ENCODE measurements around the gene LYPD4.

LYPD4 gene, protein sequence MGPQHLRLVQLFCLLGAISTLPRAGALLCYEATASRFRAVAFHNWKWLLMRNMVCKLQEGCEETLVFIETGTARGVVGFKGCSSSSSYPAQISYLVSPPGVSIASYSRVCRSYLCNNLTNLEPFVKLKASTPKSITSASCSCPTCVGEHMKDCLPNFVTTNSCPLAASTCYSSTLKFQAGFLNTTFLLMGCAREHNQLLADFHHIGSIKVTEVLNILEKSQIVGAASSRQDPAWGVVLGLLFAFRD

DNA sequence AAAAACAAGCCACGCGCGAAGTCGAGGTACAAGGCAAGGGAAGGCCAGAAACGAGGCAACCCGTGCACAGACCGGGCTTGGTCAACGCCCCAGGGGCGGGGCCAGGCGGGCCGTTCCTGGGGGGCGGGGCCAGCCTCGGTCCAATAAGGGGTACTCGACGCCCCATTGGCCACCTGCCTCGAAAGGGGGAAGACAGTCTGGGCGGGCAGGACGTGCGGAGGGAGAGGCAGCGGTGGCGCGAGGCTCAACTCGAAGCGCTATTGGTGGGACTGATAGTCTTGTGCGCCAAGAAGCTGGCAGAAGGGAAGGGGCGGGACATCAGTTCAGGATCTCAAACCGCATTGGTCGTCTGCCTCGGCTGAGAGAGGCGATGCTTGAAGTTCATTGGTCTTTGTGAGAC, at the start of gene LYPD4:
Gene LYPD4, minus strand, starts transcription at position 83 of the 400 bp plus-strand sequence. CDS start 5,398 bp downstream, outside the sequence.
- Histone ChIP-seq H3K4me3 (ENCODE audit: low read depth, low read length, poor library complexity, severe bottlenecking) (no peak within 1 kb of the TSS), H3K4me2 (ENCODE audit: low read length) (no peak within 1 kb of the TSS), H3K9ac (ENCODE audit: low read length) (no peak within 1 kb of the TSS), H3F3A (ENCODE audit: insufficient read depth, low read length) (no peaks in the 10 kb centered on the region), H3K27ac (ENCODE audit: low read depth, low read length, poor library complexity, severe bottlenecking) (no peak within 1 kb of the TSS), H3K79me2 (ENCODE audit: insufficient read depth, low read length) (no peaks in the 10 kb centered on the region), H3K27me3 (ENCODE audit: insufficient read depth, low read length) (no peaks in the 10 kb centered on the region; the same call in none of the 2 replicates), H4K20me1 (ENCODE audit: insufficient read depth, low read length) (no peaks in the 10 kb centered on the region), H2AFZ (ENCODE audit: low read length) (no peak within 1 kb of the TSS), H3K9me3 (ENCODE audit: low read length) (no peaks in the 10 kb centered on the region), H3K36me3 (ENCODE audit: insufficient read depth, low read length) (no peaks in the 10 kb centered on the region), H3K9me2 (ENCODE audit: low read depth, low read length) (no peaks in the 10 kb centered on the region), H3K4me1 (ENCODE audit: insufficient read depth, low read length, severe bottlenecking) (no peaks in the 10 kb centered on the region)
- TF ChIP-seq, protein P1, sequence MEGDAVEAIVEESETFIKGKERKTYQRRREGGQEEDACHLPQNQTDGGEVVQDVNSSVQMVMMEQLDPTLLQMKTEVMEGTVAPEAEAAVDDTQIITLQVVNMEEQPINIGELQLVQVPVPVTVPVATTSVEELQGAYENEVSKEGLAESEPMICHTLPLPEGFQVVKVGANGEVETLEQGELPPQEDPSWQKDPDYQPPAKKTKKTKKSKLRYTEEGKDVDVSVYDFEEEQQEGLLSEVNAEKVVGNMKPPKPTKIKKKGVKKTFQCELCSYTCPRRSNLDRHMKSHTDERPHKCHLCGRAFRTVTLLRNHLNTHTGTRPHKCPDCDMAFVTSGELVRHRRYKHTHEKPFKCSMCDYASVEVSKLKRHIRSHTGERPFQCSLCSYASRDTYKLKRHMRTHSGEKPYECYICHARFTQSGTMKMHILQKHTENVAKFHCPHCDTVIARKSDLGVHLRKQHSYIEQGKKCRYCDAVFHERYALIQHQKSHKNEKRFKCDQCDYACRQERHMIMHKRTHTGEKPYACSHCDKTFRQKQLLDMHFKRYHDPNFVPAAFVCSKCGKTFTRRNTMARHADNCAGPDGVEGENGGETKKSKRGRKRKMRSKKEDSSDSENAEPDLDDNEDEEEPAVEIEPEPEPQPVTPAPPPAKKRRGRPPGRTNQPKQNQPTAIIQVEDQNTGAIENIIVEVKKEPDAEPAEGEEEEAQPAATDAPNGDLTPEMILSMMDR (IDR thresholded peaks at IDR 0.05; ENCODE audit: low read length), result no peak
- TF ChIP-seq EZH2 (IDR thresholded peaks at IDR 0.05; ENCODE audit: borderline replicate concordance, low read length), result no peak

DNA sequence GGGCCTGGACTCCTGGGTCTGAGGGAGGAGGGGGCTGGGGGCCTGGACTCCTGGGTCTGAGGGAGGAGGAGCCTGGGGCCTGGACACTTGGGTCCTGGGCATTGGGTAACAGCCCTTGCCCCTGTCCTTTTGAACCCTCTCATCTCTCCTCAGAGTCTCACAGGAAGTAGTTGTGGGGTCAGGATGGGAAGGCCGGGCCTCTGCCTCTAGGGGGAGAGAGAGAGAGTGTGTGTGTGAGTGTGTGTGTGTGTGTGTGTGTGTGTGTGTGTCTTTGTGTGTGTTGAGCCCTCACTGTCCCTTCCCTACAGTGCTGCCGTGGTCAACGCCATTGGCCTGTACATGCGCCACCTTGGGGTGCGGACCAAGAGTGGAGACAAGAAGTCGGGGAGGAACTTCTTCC, 49.4 kb upstream of the LYPD4 start:
- TF ChIP-seq EZH2 (IDR thresholded peaks at IDR 0.05; ENCODE audit: borderline replicate concordance, low read length), result no peak
- TF ChIP-seq, protein P1 (IDR thresholded peaks at IDR 0.05; ENCODE audit: low read length), result peak; percentile 28; the same call in 1 of the 2 replicates
- Histone ChIP-seq H3K27me3 (ENCODE audit: insufficient read depth, low read length) (no peaks in the 10 kb centered on the region), H3K4me2 (ENCODE audit: low read length) (no peak overlapping the region), H3K36me3 (ENCODE audit: insufficient read depth, low read length) (peaks cover 67% of the 10 kb centered on the region), H3K9me2 (ENCODE audit: low read depth, low read length) (no peaks in the 10 kb centered on the region), H3K9me3 (ENCODE audit: low read length) (no peaks in the 10 kb centered on the region), H3F3A (ENCODE audit: insufficient read depth, low read length) (no peaks in the 10 kb centered on the region), H3K79me2 (ENCODE audit: insufficient read depth, low read length) (no peaks in the 10 kb centered on the region), H4K20me1 (ENCODE audit: insufficient read depth, low read length) (no peaks in the 10 kb centered on the region), H3K27ac (ENCODE audit: low read depth, low read length, poor library complexity, severe bottlenecking) (peak overlapping the region; percentile 55), H2AFZ (ENCODE audit: low read length) (no peak overlapping the region), H3K9ac (ENCODE audit: low read length) (no peak overlapping the region), H3K4me1 (ENCODE audit: insufficient read depth, low read length, severe bottlenecking) (no peaks in the 10 kb centered on the region), H3K4me3 (ENCODE audit: low read depth, low read length, poor library complexity, severe bottlenecking) (no peak overlapping the region)

DNA sequence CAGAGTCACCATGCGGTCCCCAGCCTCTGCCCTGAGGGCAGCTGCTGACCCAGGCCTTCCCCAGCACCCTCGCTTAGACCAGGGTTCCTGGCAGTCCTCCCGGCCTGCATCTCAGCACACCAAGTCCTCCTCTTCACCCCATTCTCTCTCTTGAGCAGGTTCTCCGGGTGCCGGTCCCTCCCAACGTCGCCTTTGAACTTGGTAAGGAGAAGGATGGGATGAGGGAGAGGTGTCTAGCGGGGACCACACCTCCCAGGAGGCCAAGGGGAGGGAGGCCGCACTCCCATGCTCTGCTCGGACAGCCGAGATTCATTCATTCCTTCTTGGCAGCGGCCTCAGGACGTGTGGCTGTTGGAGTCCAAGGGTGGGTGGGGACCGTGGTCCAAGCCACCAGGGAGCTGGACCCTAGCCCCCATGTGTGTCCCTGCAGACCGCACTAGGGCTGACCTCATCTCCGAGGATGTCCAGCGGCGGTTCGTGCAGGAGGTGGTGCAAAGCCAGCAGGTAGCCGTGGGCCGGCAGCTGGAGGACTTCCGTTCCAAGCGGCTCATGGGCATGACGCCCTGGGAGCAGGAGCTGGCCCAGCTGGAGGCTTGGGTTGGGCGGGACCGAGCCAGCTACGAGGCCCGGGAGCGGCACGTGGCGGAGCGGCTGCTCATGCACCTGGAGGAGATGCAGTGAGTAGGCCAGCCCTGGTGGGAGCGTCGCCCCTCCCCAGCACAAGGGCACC, 47.9 kb upstream of the LYPD4 start:
- Histone ChIP-seq H3K36me3 (ENCODE audit: insufficient read depth, low read length) (peaks cover 64% of the 10 kb centered on the region), H3F3A (ENCODE audit: insufficient read depth, low read length) (no peaks in the 10 kb centered on the region)

More for the DNA sequence above, 47.9 kb upstream of the LYPD4 start:
- no peaks in the 10 kb centered on the region for H3K79me2 ChIP-seq (ENCODE audit: insufficient read depth, low read length)
- H3K9me2 ChIP-seq (ENCODE audit: low read depth, low read length), result no peaks in the 10 kb centered on the region
- H4K20me1 ChIP-seq (ENCODE audit: insufficient read depth, low read length), result no peaks in the 10 kb centered on the region
- no peak overlapping the region for H3K27ac ChIP-seq (ENCODE audit: low read depth, low read length, poor library complexity, severe bottlenecking)
- no peak overlapping the region for H2AFZ ChIP-seq (ENCODE audit: low read length)
- H3K4me1 ChIP-seq (ENCODE audit: insufficient read depth, low read length, severe bottlenecking), result peaks cover 9% of the 10 kb centered on the region
- H3K9me3 ChIP-seq (ENCODE audit: low read length), result no peaks in the 10 kb centered on the region
- no peak overlapping the region for H3K9ac ChIP-seq (ENCODE audit: low read length)
- TF ChIP-seq EZH2 (IDR thresholded peaks at IDR 0.05; ENCODE audit: borderline replicate concordance, low read length), result no peak
- TF ChIP-seq, protein P1 (IDR thresholded peaks at IDR 0.05; ENCODE audit: low read length), result no peak
- no peaks in the 10 kb centered on the region for H3K27me3 ChIP-seq (ENCODE audit: insufficient read depth, low read length)
- no peak overlapping the region for H3K4me2 ChIP-seq (ENCODE audit: low read length)
- no peak overlapping the region for H3K4me3 ChIP-seq (ENCODE audit: low read depth, low read length, poor library complexity, severe bottlenecking)

Measured in OCI-LY1 (cell line).